Stimulated activated naive CD8-positive, alpha-beta T cell treated with anti-CD3 and anti-CD28 coated beads, Interleukin-15, Interleukin-2, amounts not matched to agents 100 ng/mL and 50 ng/mL, for 24 hours (primary cell): ENCODE measurements around the gene MNX1.

Experiments
- H3K27ac Mint-ChIP-seq: one replicate; pipeline ENCODE4 v1.8.0; 2021; ENCODE audit warnings: mild to moderate bottlenecking, mixed read lengths
- H3K27me3 Mint-ChIP-seq: one replicate; pipeline ENCODE4 v1.8.0; 2021; ENCODE audit warnings: mixed read lengths
- H3K36me3 Mint-ChIP-seq: one replicate; pipeline ENCODE4 v1.8.0; 2021; ENCODE audit warnings: low read depth, mixed read lengths
- H3K4me1 Mint-ChIP-seq: one replicate; pipeline ENCODE4 v1.8.0; 2021; ENCODE audit warnings: low read depth, mixed read lengths
- H3K4me3 Mint-ChIP-seq: one replicate; pipeline ENCODE4 v1.8.0; 2021; ENCODE audit warnings: mild to moderate bottlenecking, mixed read lengths
- H3K9me3 Mint-ChIP-seq: one replicate; pipeline ENCODE4 v1.8.0; 2021; ENCODE audit warnings: mixed read lengths

The MNX1 gene

GRCh38 chr7:157021871-157022680, 11.6 kb upstream of the MNX1 start:
- Mint-ChIP-seq H3K4me3 (no peak overlapping the region), H3K36me3 (no peaks in the 10 kb centered on the region), H3K27me3 (peaks cover 80% of the 10 kb centered on the region), H3K4me1 (peaks cover 11% of the 10 kb centered on the region), H3K27ac (no peak overlapping the region), H3K9me3 (no peaks in the 10 kb centered on the region)

- Mint-ChIP-seq H3K27ac (no peak overlapping the region), H3K4me3 (no peak overlapping the region), H3K36me3 (no peaks in the 10 kb centered on the region), H3K27me3 (peaks cover 80% of the 10 kb centered on the region), H3K4me1 (peaks cover 17% of the 10 kb centered on the region), H3K9me3 (no peaks in the 10 kb centered on the region)
These were observed 10.8 kb upstream of the MNX1 start for GRCh38 chr7:157021071-157021870.

GRCh38 chr7:157020514-157021070, 10.1 kb upstream of the MNX1 start:
- Mint-ChIP-seq H3K9me3 (no peaks in the 10 kb centered on the region), H3K27me3 (peaks cover 80% of the 10 kb centered on the region), H3K4me1 (peaks cover 21% of the 10 kb centered on the region), H3K36me3 (no peaks in the 10 kb centered on the region), H3K27ac (no peak overlapping the region), H3K4me3 (peak overlapping the region; percentile 20)

- Mint-ChIP-seq H3K27me3 (peaks cover 80% of the 10 kb centered on the region), H3K4me3 (no peak overlapping the region), H3K36me3 (no peaks in the 10 kb centered on the region), H3K27ac (no peak overlapping the region), H3K9me3 (no peaks in the 10 kb centered on the region), H3K4me1 (peaks cover 21% of the 10 kb centered on the region)
These were observed 9.4 kb upstream of the MNX1 start for GRCh38 chr7:157019718-157020451.

- Mint-ChIP-seq H3K4me1 (peaks cover 21% of the 10 kb centered on the region), H3K36me3 (no peaks in the 10 kb centered on the region), H3K9me3 (no peaks in the 10 kb centered on the region), H3K4me3 (peak overlapping the region; percentile 51), H3K27ac (no peak overlapping the region), H3K27me3 (peaks cover 80% of the 10 kb centered on the region)
These were observed 8.6 kb upstream of the MNX1 start for GRCh38 chr7:157018997-157019608.

GRCh38 chr7:157018328-157018996, 8.0 kb upstream of the MNX1 start:
- H3K27ac Mint-ChIP-seq = no peak overlapping the region
- peaks cover 80% of the 10 kb centered on the region for H3K27me3 Mint-ChIP-seq
- peak overlapping the region; percentile 41 for H3K4me3 Mint-ChIP-seq
- H3K4me1 Mint-ChIP-seq = peaks cover 21% of the 10 kb centered on the region
- H3K9me3 Mint-ChIP-seq = no peaks in the 10 kb centered on the region
- no peaks in the 10 kb centered on the region for H3K36me3 Mint-ChIP-seq

GRCh38 chr7:157017603-157018327, 7.3 kb upstream of the MNX1 start:
- Mint-ChIP-seq H3K4me1 (peaks cover 21% of the 10 kb centered on the region), H3K9me3 (no peaks in the 10 kb centered on the region), H3K4me3 (no peak overlapping the region), H3K27ac (no peak overlapping the region), H3K27me3 (peaks cover 80% of the 10 kb centered on the region), H3K36me3 (no peaks in the 10 kb centered on the region)

- H3K4me1 Mint-ChIP-seq = peaks cover 22% of the 10 kb centered on the region
- H3K27me3 Mint-ChIP-seq = peaks cover 80% of the 10 kb centered on the region
- no peaks in the 10 kb centered on the region for H3K9me3 Mint-ChIP-seq
- no peak overlapping the region for H3K4me3 Mint-ChIP-seq
- H3K27ac Mint-ChIP-seq = no peak overlapping the region
- no peaks in the 10 kb centered on the region for H3K36me3 Mint-ChIP-seq
These were observed 6.7 kb upstream of the MNX1 start for GRCh38 chr7:157017149-157017548.

GRCh38 chr7:157016352-157017041, 6.0 kb upstream of the MNX1 start:
- peaks cover 83% of the 10 kb centered on the region for H3K27me3 Mint-ChIP-seq
- H3K36me3 Mint-ChIP-seq = no peaks in the 10 kb centered on the region
- peaks cover 29% of the 10 kb centered on the region for H3K4me1 Mint-ChIP-seq
- no peak overlapping the region for H3K4me3 Mint-ChIP-seq
- H3K27ac Mint-ChIP-seq = no peak overlapping the region
- no peaks in the 10 kb centered on the region for H3K9me3 Mint-ChIP-seq

GRCh38 chr7:157016024-157016351, 5.5 kb upstream of the MNX1 start:
- Mint-ChIP-seq H3K36me3 (no peaks in the 10 kb centered on the region), H3K4me3 (no peak overlapping the region), H3K4me1 (peaks cover 34% of the 10 kb centered on the region), H3K27me3 (peaks cover 88% of the 10 kb centered on the region), H3K9me3 (no peaks in the 10 kb centered on the region), H3K27ac (no peak overlapping the region)

- Mint-ChIP-seq H3K4me1 (peaks cover 28% of the 10 kb centered on the region), H3K36me3 (no peaks in the 10 kb centered on the region), H3K9me3 (no peaks in the 10 kb centered on the region), H3K27ac (no peak overlapping the region), H3K4me3 (no peak overlapping the region), H3K27me3 (peaks cover 81% of the 10 kb centered on the region)
These were observed 4.4 kb upstream of the MNX1 start for GRCh38 chr7:157014635-157015555.
